Muscle layer of duodenum (tissue), 2 donors: ENCODE results near the gene PCDHGA1.

Experiments used
- H3K27ac ChIP-seq: one replicate; pipeline ENCODE4 v1.7.0; 2013; ENCODE audit warnings: mild to moderate bottlenecking, low read length
- H3K27me3 ChIP-seq: one replicate; pipeline ENCODE4 v1.7.0; 2013; ENCODE audit warnings: low read depth, mild to moderate bottlenecking, control low read depth, low read length
- H3K36me3 ChIP-seq, 2 donors: one replicate each; pipeline ENCODE4 v1.7.0; 2013; ENCODE audit warnings: low read length in 2 of 2, control low read depth in 1 of 2, mild to moderate bottlenecking in 1 of 2; ENCODE audit not compliant: insufficient read depth in 2 of 2, control insufficient read depth in 1 of 2
- H3K4me1 ChIP-seq, 2 donors: one replicate each; pipeline ENCODE4 v1.7.0; 2013; ENCODE audit warnings: low read length in 2 of 2, mild to moderate bottlenecking in 2 of 2, control low read depth in 1 of 2, moderate library complexity in 1 of 2; ENCODE audit not compliant: insufficient read depth in 2 of 2, control insufficient read depth in 1 of 2
- H3K4me3 ChIP-seq, 2 donors: one replicate each; pipeline ENCODE4 v1.7.0; 2013; ENCODE audit warnings: low read length in 2 of 2, low read depth in 1 of 2, mild to moderate bottlenecking in 1 of 2
- H3K9me3 ChIP-seq, 2 donors: one replicate each; pipeline ENCODE4 v1.7.0; 2013; ENCODE audit warnings: low read length in 2 of 2, control low read depth in 1 of 2, mild to moderate bottlenecking in 1 of 2; ENCODE audit not compliant: control insufficient read depth in 1 of 2
- donor health status: healthy.

The PCDHGA1 gene

GRCh38 chr5:141519605-141520565 is 189.6 kb downstream of the PCDHGA1 start:
- no peaks in the 10 kb centered on the region for H3K27me3 ChIP-seq
- H3K4me1 ChIP-seq: peaks cover 17 to 41% of the 10 kb centered on the region in 2 donors
- peaks cover 11 to 20% of the 10 kb centered on the region in 2 donors for H3K36me3 ChIP-seq
- peak overlapping the region; percentile 27 for H3K27ac ChIP-seq
- no peaks in the 10 kb centered on the region for H3K9me3 ChIP-seq
- H3K4me3 ChIP-seq: no peak overlapping the region

GRCh38 chr5:141521244-141521781 is 191.0 kb downstream of the PCDHGA1 start:
- H3K9me3 ChIP-seq: no peaks in the 10 kb centered on the region
- no peak overlapping the region for H3K4me3 ChIP-seq
- peaks cover 22 to 33% of the 10 kb centered on the region in 2 donors for H3K4me1 ChIP-seq
- peaks cover 9 to 18% of the 10 kb centered on the region in 2 donors for H3K36me3 ChIP-seq
- H3K27me3 ChIP-seq: no peaks in the 10 kb centered on the region
- H3K27ac ChIP-seq: peak overlapping the region; percentile 73

GRCh38 chr5:141522301-141522700 is 192.0 kb downstream of the PCDHGA1 start:
- H3K27me3 ChIP-seq: no peaks in the 10 kb centered on the region
- peaks cover 22 to 33% of the 10 kb centered on the region in 2 donors for H3K4me1 ChIP-seq
- no peak overlapping the region for H3K4me3 ChIP-seq
- H3K9me3 ChIP-seq: no peaks in the 10 kb centered on the region
- H3K27ac ChIP-seq: peak overlapping the region; percentile 73
- H3K36me3 ChIP-seq: peaks cover 4 to 13% of the 10 kb centered on the region in 2 donors

GRCh38 chr5:141523991-141524390 is 193.7 kb downstream of the PCDHGA1 start:
- Histone ChIP-seq H3K4me1 (peaks cover 22 to 33% of the 10 kb centered on the region in 2 donors), H3K36me3 (peaks cover 12 to 19% of the 10 kb centered on the region in 2 donors), H3K4me3 (no peak overlapping the region), H3K9me3 (no peaks in the 10 kb centered on the region), H3K27ac (no peak overlapping the region), H3K27me3 (no peaks in the 10 kb centered on the region)

GRCh38 chr5:141524604-141525597 is 194.6 kb downstream of the PCDHGA1 start:
- Histone ChIP-seq H3K4me3 (peak overlapping the region in 1 of 2 donors; percentile 23), H3K36me3 (peaks cover 18 to 19% of the 10 kb centered on the region in 2 donors), H3K27me3 (no peaks in the 10 kb centered on the region), H3K9me3 (no peaks in the 10 kb centered on the region), H3K27ac (peak overlapping the region; percentile 56), H3K4me1 (peaks cover 17 to 28% of the 10 kb centered on the region in 2 donors)

- H3K36me3 ChIP-seq: peaks cover 18 to 19% of the 10 kb centered on the region in 2 donors
- no peaks in the 10 kb centered on the region for H3K27me3 ChIP-seq
- no peaks in the 10 kb centered on the region for H3K9me3 ChIP-seq
- H3K4me3 ChIP-seq: no peak overlapping the region
- H3K27ac ChIP-seq: peak overlapping the region; percentile 56
- peaks cover 16 to 21% of the 10 kb centered on the region in 2 donors for H3K4me1 ChIP-seq
These were observed 195.3 kb downstream of the PCDHGA1 start for GRCh38 chr5:141525653-141526052.

- Histone ChIP-seq H3K4me3 (no peak overlapping the region), H3K27me3 (no peaks in the 10 kb centered on the region), H3K36me3 (peaks cover 13 to 19% of the 10 kb centered on the region in 2 donors), H3K9me3 (no peaks in the 10 kb centered on the region), H3K27ac (no peak overlapping the region), H3K4me1 (peaks cover 9% of the 10 kb centered on the region in 2 donors)
These were observed 197.1 kb downstream of the PCDHGA1 start for GRCh38 chr5:141527426-141527825.

GRCh38 chr5:141528291-141528984 is 198.1 kb downstream of the PCDHGA1 start:
- Histone ChIP-seq H3K36me3 (peaks cover 12 to 15% of the 10 kb centered on the region in 2 donors), H3K27me3 (no peaks in the 10 kb centered on the region), H3K4me3 (no peak overlapping the region), H3K9me3 (no peaks in the 10 kb centered on the region), H3K4me1 (peaks cover 9% of the 10 kb centered on the region in 2 donors), H3K27ac (peak overlapping the region; percentile 40)

- Histone ChIP-seq H3K4me3 (no peak overlapping the region), H3K4me1 (peaks cover 5 to 9% of the 10 kb centered on the region in 2 donors), H3K9me3 (no peaks in the 10 kb centered on the region), H3K27ac (peak overlapping the region; percentile 40), H3K27me3 (no peaks in the 10 kb centered on the region), H3K36me3 (peaks cover 14 to 20% of the 10 kb centered on the region in 2 donors)
These were observed 198.7 kb downstream of the PCDHGA1 start for GRCh38 chr5:141529002-141529401.

GRCh38 chr5:141529873-141530272 is 199.6 kb downstream of the PCDHGA1 start:
- H3K27me3 ChIP-seq: no peaks in the 10 kb centered on the region
- peaks cover 0 to 8% of the 10 kb centered on the region in 2 donors for H3K4me1 ChIP-seq
- no peak overlapping the region for H3K27ac ChIP-seq
- no peak overlapping the region for H3K4me3 ChIP-seq
- peaks cover 15 to 20% of the 10 kb centered on the region in 2 donors for H3K36me3 ChIP-seq
- no peaks in the 10 kb centered on the region for H3K9me3 ChIP-seq
